IMR-90 (cell line): ENCODE measurements around the gene THSD7B.

Experiments used
- BHLHE40 ChIP-seq: fragments of 150-350 bp; IDR thresholded peaks from 2 replicates; pipeline ENCODE4 v1.6.1; 2016; ENCODE audit warnings: mild to moderate bottlenecking, low read depth, low read length
- FOS ChIP-seq: fragments of 150-350 bp; IDR thresholded peaks from 2 replicates; pipeline ENCODE4 v1.6.1; 2016; ENCODE audit warnings: low read depth, low read length
- MAZ ChIP-seq: IDR thresholded peaks from 2 replicates; pipeline ENCODE4 v1.6.1; 2012; ENCODE audit warnings: low read depth, mild to moderate bottlenecking, low read length, improper control_type of control experiment, moderate library complexity, borderline replicate concordance
- MXI1 ChIP-seq: IDR thresholded peaks from 2 replicates; pipeline ENCODE4 v1.6.1; 2012; ENCODE audit warnings: low read depth, mild to moderate bottlenecking, low read length, moderate library complexity, borderline replicate concordance
- POLR2A ChIP-seq: IDR thresholded peaks from 2 replicates; pipeline ENCODE4 v1.6.1; 2012; ENCODE audit warnings: mild to moderate bottlenecking, low read depth, low read length
- RAD21 ChIP-seq: IDR thresholded peaks from 2 replicates; pipeline ENCODE4 v1.6.1; 2012; ENCODE audit warnings: low read length, improper control_type of control experiment
- RCOR1 ChIP-seq: IDR thresholded peaks from 2 replicates; pipeline ENCODE4 v1.6.1; 2012; ENCODE audit warnings: mild to moderate bottlenecking, low read length, improper control_type of control experiment; ENCODE audit not compliant: insufficient replicate concordance
- SMC3 ChIP-seq: fragments of 150-350 bp; IDR thresholded peaks from 2 replicates; pipeline ENCODE4 v1.6.1; 2016; ENCODE audit warnings: low read depth, mild to moderate bottlenecking, antibody characterized with exemption, low read length, moderate library complexity
- TF ChIP-seq, protein P1 (sequence below): conservative IDR thresholded peaks from 2 replicates; pipeline ENCODE4 v1.5.1; 2012; ENCODE audit warnings: mild to moderate bottlenecking, low read depth, low read length, improper control_type of control experiment

DNA sequence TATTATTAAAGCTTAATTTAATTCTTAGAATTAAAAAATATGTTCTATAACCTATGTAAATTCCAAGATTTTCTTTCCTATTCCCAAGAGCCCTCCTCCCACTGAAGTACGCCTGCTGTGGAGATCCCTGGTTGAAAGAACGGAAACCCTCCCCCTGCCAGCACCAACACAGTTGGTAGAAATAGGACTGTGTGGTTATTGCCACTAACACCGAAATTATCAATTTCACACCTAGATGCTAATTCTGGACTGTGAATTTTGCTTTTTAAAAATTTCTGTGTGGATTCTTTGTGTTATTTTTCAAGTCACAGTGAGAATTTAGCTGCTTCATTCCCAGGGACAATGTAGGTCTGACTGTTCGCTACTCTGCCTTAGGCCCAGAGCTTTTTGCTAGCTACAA lies 893.1 kb downstream of the THSD7B start:
- TF ChIP-seq, protein P1, sequence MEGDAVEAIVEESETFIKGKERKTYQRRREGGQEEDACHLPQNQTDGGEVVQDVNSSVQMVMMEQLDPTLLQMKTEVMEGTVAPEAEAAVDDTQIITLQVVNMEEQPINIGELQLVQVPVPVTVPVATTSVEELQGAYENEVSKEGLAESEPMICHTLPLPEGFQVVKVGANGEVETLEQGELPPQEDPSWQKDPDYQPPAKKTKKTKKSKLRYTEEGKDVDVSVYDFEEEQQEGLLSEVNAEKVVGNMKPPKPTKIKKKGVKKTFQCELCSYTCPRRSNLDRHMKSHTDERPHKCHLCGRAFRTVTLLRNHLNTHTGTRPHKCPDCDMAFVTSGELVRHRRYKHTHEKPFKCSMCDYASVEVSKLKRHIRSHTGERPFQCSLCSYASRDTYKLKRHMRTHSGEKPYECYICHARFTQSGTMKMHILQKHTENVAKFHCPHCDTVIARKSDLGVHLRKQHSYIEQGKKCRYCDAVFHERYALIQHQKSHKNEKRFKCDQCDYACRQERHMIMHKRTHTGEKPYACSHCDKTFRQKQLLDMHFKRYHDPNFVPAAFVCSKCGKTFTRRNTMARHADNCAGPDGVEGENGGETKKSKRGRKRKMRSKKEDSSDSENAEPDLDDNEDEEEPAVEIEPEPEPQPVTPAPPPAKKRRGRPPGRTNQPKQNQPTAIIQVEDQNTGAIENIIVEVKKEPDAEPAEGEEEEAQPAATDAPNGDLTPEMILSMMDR = no peak
- TF ChIP-seq RAD21 (no peak), MAZ (no peak), FOS (no peak), MXI1 (no peak), RCOR1 (no peak), BHLHE40 (no peak), SMC3 (no peak), POLR2A (no peak)
